Liver (tissue), 3 donors: ENCODE measurements around the gene LGALS7.
"Not testable (repeated sequence)": the region's sequence is repeated elsewhere in the genome, so short reads cannot be mapped to it uniquely, and the experiment has no call there.

ENCODE experiments used
- ATF3 ChIP-seq: IDR thresholded peaks from 2 replicates; pipeline ENCODE4 v1.6.1; 2016; ENCODE audit warnings: antibody characterized with exemption
- CTCF ChIP-seq: fragments of 150-350 bp; IDR thresholded peaks from 2 replicates; pipeline ENCODE4 v1.5.1; 2017; ENCODE audit warnings: improper control_type of control experiment, low read depth, low read length; ENCODE audit not compliant: missing input control
- EGR1 ChIP-seq, 2 donors: IDR thresholded peaks; 2 replicates each; pipeline ENCODE4 v1.6.1; 2016 to 2018; ENCODE audit warnings: antibody characterized with exemption in 2 of 2, low read depth in 2 of 2
- FOXA1 ChIP-seq: IDR thresholded peaks from 2 replicates; pipeline ENCODE4 v1.6.1; 2016; ENCODE audit warnings: antibody characterized with exemption
- GABPA ChIP-seq, 2 donors: IDR thresholded peaks in 1 of 2; conservative IDR thresholded peaks in 1 of 2; 2 replicates each; pipeline ENCODE4 v1.6.1; 2016; ENCODE audit warnings: antibody characterized with exemption in 2 of 2, mild to moderate bottlenecking in 1 of 2, moderate library complexity in 1 of 2
- MAX ChIP-seq: IDR thresholded peaks from 2 replicates; pipeline ENCODE4 v1.6.1; 2016; ENCODE audit warnings: antibody characterized with exemption
- RXRA ChIP-seq, 2 donors: IDR thresholded peaks; 2 replicates each; pipeline ENCODE4 v1.6.1; 2017 to 2018; ENCODE audit warnings: antibody characterized with exemption in 2 of 2, mild to moderate bottlenecking in 1 of 2
- SP1 ChIP-seq: IDR thresholded peaks from 2 replicates; pipeline ENCODE4 v1.6.1; 2018; ENCODE audit warnings: antibody characterized with exemption, mild to moderate bottlenecking
- TAF1 ChIP-seq: conservative IDR thresholded peaks from 2 replicates; pipeline ENCODE4 v1.6.1; 2016; ENCODE audit warnings: antibody characterized with exemption, mild to moderate bottlenecking
- YY1 ChIP-seq: IDR thresholded peaks from 2 replicates; pipeline ENCODE4 v1.6.1; 2016; ENCODE audit warnings: antibody characterized with exemption, mild to moderate bottlenecking
- donor health status: healthy.
- donor health status: healthy.

GRCh38 chr19:38770949-38771275, 2.4 kb downstream of the LGALS7 start:
- not testable (repeated sequence) for TF ChIP-seq YY1; CTCF; MAX; EGR1 (IDR thresholded peaks at IDR 0.05; ENCODE audit: low read depth in 2 of 2); GABPA (IDR thresholded peaks at IDR 0.05 in 1 of 2, conservative IDR thresholded peaks at IDR 0.05 in 1 of 2); FOXA1; SP1; RXRA (IDR thresholded peaks at IDR 0.05); TAF1; ATF3
